Subcutaneous abdominal adipose tissue (tissue), 5 donors: ENCODE measurements around the gene SOX1.
A peak's percentile ranks its signal among the peaks of the same experiment; 100 is the strongest.

Source experiments
- H3K27ac ChIP-seq: one replicate; pipeline ENCODE4 v1.7.0; 2013; ENCODE audit warnings: low read depth, mild to moderate bottlenecking, inconsistent platforms, low read length, moderate library complexity
- H3K27me3 ChIP-seq, 5 donors: one replicate each; pipeline ENCODE4 v1.7.0; 2013; ENCODE audit warnings: low read length in 5 of 5, inconsistent platforms in 1 of 5; ENCODE audit not compliant: control insufficient read depth in 5 of 5, insufficient read depth in 4 of 5
- H3K36me3 ChIP-seq, 5 donors: one replicate each; pipeline ENCODE4 v1.7.0; 2013; ENCODE audit warnings: low read length in 5 of 5; ENCODE audit not compliant: control insufficient read depth in 5 of 5, insufficient read depth in 5 of 5
- H3K4me1 ChIP-seq, 5 donors: one replicate each; pipeline ENCODE4 v1.7.0; 2013; ENCODE audit warnings: low read length in 5 of 5, mild to moderate bottlenecking in 3 of 5, moderate library complexity in 1 of 5; ENCODE audit not compliant: control insufficient read depth in 5 of 5, insufficient read depth in 5 of 5
- H3K4me3 ChIP-seq, 5 donors: one replicate each; pipeline ENCODE4 v1.7.0; 2013; ENCODE audit warnings: low read length in 5 of 5, low read depth in 1 of 5
- H3K9ac ChIP-seq, 5 donors: one replicate each; pipeline ENCODE4 v1.7.0; 2013; ENCODE audit warnings: low read length in 5 of 5, mild to moderate bottlenecking in 4 of 5, moderate library complexity in 3 of 5
- H3K9me3 ChIP-seq, 5 donors: one replicate each; pipeline ENCODE4 v1.7.0; 2013; ENCODE audit warnings: low read length in 5 of 5; ENCODE audit not compliant: control insufficient read depth in 5 of 5
- donor health status: healthy.
- donor health status: healthy.
- donor health status: healthy.
- donor health status: healthy.
- donor health status: healthy.

SOX1 gene

DNA sequence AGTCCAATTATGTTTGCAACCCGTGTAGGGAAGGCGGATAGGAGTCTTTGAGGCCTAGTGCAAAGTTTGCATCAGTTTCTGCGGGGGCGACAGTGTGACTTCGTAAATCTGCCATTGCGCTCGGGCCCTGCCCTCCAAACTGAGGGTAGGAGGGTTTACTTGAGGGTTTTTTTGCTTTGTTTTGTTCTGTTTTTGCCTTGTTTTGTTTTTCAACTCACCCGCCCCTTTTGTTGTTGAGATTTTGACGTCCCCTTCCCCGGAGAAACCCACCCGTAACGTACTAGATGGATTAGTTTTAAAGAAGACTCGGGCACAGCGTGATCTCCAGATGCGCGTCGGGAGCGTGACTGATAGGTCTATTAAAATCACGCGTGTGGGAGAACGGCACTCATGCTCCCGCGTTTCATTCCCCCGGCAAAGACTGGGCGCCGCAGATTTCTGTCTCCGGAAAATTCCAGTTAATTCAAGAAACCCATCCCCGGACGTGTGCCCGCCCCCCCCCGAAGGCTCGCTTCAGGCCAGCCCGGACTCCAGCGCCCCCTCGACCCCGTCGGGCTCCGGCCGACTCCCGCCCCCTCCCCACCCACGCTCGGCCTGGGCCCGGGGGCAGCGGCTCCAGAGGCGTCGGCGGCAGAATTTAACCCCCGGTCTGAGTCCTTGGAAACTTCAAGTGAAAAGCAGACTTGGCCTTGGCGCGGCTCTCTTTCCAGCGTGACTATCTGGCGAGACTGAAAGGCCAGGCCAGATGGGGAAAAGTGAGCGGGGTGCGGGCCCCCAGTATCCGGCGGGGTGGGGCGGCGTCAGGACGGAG is 5.0 kb downstream of the SOX1 start:
- peaks cover 51 to 78% (median 64%) of the 10 kb centered on the region in 5 donors for H3K27me3 ChIP-seq
- H3K36me3 ChIP-seq = no peaks in the 10 kb centered on the region
- no peak overlapping the region for H3K9ac ChIP-seq
- no peak overlapping the region for H3K4me3 ChIP-seq
- no peak overlapping the region for H3K27ac ChIP-seq
- H3K4me1 ChIP-seq = peaks cover 0 to 32% (median 16%) of the 10 kb centered on the region in 5 donors
- H3K9me3 ChIP-seq = no peaks in the 10 kb centered on the region

DNA sequence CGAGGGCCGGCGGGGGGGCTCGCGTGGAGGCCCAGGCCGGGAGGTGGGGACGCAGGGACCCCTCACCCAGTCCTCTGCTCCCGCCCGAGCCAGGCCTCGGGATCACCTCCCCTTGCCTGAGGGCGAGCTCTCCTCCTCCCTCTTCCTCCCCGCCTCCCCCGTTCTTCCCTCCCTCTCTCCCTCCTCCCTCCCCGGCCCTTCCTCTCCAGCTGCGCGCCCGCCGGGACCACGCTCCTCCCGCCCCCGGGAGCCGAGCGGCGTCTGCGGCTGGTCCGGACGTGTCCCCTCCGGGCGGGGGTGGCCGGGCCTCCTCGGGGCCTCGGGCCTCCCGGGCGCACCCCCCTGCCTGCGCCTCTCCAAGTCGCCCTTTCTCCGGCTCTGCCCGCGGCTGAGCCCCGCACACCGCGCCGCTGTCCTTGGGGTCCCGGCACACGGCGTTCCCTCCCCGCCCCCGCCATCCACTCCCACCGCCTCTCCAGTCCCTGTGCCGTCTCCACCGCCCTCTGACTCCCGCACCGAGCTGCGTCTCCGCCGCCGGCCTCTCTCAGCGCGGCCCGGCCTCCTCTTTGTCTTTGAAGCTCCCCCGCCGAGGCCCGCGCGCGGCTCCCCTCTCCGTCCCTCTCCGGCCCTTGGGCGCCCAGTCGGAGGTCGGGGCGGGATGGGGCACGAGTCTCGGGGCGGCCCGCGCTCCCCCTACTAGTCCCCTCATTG is 5.7 kb downstream of the SOX1 start:
- peaks cover 0 to 27% (median 12%) of the 10 kb centered on the region in 5 donors for H3K4me1 ChIP-seq
- peaks cover 52 to 80% (median 63%) of the 10 kb centered on the region in 5 donors for H3K27me3 ChIP-seq
- no peak overlapping the region for H3K9ac ChIP-seq
- H3K36me3 ChIP-seq = no peaks in the 10 kb centered on the region
- no peaks in the 10 kb centered on the region for H3K9me3 ChIP-seq
- no peak overlapping the region for H3K27ac ChIP-seq
- H3K4me3 ChIP-seq = peak overlapping the region in 1 of 5 donors; percentile 22

DNA sequence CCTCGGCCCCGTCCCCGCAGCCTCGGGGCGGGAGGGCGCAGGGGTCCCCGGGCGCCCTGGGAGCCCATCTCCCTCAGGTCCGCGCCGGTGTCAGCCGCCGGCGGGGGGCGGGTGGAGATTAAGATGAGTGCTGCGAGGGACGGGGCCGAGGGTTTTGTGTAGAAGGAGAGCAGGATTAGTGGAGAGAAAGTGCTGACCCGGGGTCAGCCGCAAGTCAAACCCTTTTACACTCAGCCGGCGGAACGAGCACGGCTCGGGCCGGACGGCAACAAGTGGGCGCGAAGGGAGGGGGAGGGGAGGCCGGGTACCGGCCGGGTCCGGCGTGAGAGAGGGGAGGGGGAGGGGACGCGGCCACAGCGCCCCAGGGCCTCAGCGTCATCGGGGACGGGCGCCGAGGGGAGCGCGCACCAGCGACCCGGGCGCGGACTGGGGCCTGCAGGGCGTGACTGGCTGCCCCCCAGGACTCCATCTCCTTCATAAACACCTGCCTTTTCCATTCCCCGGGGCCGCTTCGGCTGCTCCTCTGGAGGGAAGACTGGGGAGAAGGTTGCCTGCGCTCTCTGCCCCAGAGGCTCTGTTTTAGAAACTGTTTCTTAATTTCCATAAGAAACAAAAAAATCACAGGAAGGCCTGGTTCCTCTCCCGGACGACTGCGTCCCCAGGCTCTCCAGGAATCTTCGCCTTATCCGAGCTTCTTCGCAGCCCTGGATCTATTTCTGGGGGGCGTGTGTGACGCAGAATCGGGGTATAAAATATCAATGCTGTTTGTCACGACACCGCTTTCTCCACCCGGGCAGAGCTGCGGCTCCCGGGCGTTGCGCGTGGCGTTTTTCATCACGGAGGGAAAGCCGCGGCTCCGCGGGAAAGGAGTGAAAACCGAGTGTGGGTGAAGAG is 6.5 kb downstream of the SOX1 start:
- no peak overlapping the region for H3K9ac ChIP-seq
- H3K27me3 ChIP-seq = peaks cover 60 to 88% (median 71%) of the 10 kb centered on the region in 5 donors
- no peak overlapping the region for H3K27ac ChIP-seq
- no peaks in the 10 kb centered on the region for H3K36me3 ChIP-seq
- no peaks in the 10 kb centered on the region for H3K9me3 ChIP-seq
- H3K4me1 ChIP-seq = peaks cover 0 to 25% (median 12%) of the 10 kb centered on the region in 5 donors
- H3K4me3 ChIP-seq = peak overlapping the region in 1 of 5 donors; percentile 29

DNA sequence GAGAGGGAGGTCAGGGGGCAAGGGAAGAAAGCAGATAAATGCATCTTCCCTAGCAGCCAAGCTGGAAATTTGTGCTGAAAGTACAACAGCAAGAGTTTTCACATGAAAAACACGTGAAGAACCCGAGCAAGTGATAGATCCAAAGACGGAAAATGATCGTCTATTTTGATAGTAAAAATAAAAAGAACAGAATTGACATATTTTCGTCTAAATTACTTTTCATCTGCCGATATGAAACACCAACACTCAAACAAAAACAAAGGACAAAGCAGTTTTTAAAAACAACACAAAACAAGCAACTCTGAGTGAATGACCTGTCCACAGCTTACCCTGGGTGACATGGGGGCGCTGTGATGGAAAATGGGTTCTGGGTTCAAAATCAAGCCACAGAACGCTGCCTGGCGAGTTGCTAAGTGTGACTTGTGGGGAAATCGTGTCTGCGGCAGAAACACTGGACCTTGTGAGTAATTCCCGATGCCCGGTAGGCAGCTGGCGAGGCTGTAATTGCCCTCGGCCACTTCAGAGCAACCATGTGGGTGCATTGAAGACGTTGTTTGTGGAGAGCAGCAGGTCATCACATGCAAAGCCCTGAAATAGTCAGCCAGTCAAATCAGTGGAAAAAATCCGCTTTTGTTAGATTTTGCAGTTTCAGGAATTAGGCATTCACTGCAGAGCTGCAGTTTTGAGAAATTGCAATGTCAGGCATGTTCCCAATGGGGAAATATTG is 7.4 kb downstream of the SOX1 start:
- peaks cover 57 to 86% (median 71%) of the 10 kb centered on the region in 5 donors for H3K27me3 ChIP-seq

DNA sequence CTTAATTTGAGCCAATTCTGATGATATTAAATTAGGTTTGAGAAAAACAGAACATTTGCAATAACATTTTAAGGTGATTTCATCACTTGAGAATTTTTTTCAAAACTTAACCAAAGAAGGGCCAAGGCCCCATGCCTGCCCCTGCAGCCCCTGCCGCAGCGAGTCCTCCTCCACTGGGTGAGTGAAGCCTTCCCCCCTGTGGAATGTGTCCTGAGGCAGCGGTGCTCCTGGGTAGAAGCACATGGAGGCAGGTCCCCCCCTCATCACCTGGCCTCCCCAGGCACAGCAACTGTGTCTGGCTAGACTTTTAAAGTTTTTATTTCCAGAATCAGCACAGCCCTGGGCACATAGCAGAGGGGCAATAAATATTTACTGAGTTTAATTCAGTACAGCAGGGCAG is 10.8 kb downstream of the SOX1 start:
- no peak overlapping the region for H3K9ac ChIP-seq
- peaks cover 0 to 3% (median under 1%) of the 10 kb centered on the region in 5 donors for H3K9me3 ChIP-seq
- H3K27me3 ChIP-seq = peaks cover 39 to 56% (median 53%) of the 10 kb centered on the region in 5 donors
- H3K4me1 ChIP-seq = peaks cover 4 to 22% (median 15%) of the 10 kb centered on the region in 5 donors
- no peak overlapping the region for H3K27ac ChIP-seq
- no peaks in the 10 kb centered on the region for H3K36me3 ChIP-seq
- no peak overlapping the region for H3K4me3 ChIP-seq

More for the DNA sequence above, 7.4 kb downstream of the SOX1 start:
- H3K27ac ChIP-seq = no peak overlapping the region
- no peaks in the 10 kb centered on the region for H3K9me3 ChIP-seq
- H3K4me3 ChIP-seq = no peak overlapping the region
- H3K9ac ChIP-seq = no peak overlapping the region
- no peaks in the 10 kb centered on the region for H3K36me3 ChIP-seq
- H3K4me1 ChIP-seq = peaks cover 0 to 20% (median 12%) of the 10 kb centered on the region in 5 donors

DNA sequence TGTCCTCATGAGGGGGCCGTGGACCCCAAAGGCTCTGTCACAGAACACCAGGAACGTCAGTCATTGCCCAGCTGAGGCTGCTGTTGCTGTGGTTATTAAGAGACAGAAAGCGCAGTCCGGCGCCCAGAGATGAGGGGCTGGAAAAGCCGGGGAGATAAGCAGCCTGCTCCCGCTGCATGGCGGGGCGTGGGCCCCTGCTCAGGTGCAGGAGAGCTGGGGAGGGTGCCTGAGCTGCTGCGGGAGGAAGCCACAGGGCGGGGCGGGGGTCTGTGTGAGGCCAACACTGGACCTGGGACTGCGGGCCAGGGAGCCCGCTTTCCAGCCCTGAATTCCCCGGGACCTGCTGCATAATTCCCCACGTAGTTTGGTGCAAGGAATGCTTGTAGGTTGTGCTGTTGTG is 11.3 kb downstream of the SOX1 start:
- H3K4me3 ChIP-seq = no peak overlapping the region

DNA sequence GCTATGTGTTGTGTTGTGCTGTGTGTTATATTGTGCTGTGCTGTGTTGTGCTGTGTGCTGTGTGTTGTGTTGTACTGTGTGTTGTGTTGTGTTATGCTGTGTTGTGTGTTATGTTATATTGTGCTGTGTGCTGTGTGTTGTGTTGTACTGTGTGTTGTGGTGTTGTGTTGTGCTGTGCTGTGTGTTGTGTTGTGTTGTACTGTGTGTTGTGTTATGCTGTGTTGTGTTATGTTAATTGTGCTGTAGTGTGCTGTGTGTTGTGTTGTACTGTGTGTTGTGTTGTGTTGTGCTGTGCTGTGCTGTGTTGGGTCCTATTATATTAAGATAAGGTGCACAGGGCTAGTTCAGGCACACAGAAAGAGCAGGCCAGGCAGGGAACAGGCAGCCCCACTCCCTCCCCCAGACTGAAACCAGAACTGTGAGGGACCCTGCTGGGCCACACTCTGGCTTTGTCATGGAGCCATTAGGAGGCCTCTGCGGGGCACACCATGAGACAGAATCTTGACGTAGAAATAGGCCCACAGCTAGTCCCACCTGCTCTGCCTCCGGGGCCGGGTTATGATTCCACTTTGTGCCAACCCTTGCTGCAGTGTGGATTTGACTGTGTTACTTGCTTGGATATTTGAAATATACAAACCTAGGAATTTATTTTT is 12.1 kb downstream of the SOX1 start:
- H3K27ac ChIP-seq = no peak overlapping the region
- peaks cover 6 to 13% (median 11%) of the 10 kb centered on the region in 5 donors for H3K9me3 ChIP-seq
- no peak overlapping the region for H3K9ac ChIP-seq
- H3K27me3 ChIP-seq = peaks cover 33 to 45% (median 44%) of the 10 kb centered on the region in 5 donors
- no peak overlapping the region for H3K4me3 ChIP-seq
- peaks cover 4 to 10% (median 7%) of the 10 kb centered on the region in 5 donors for H3K4me1 ChIP-seq
- no peaks in the 10 kb centered on the region for H3K36me3 ChIP-seq

More for the DNA sequence above, 11.3 kb downstream of the SOX1 start:
- Histone ChIP-seq H3K9me3 (peaks cover 0 to 6% (median 3%) of the 10 kb centered on the region in 5 donors), H3K36me3 (no peaks in the 10 kb centered on the region), H3K9ac (no peak overlapping the region), H3K27me3 (peaks cover 39 to 52% (median 51%) of the 10 kb centered on the region in 5 donors), H3K27ac (no peak overlapping the region), H3K4me1 (peaks cover 4 to 17% (median 13%) of the 10 kb centered on the region in 5 donors)

DNA sequence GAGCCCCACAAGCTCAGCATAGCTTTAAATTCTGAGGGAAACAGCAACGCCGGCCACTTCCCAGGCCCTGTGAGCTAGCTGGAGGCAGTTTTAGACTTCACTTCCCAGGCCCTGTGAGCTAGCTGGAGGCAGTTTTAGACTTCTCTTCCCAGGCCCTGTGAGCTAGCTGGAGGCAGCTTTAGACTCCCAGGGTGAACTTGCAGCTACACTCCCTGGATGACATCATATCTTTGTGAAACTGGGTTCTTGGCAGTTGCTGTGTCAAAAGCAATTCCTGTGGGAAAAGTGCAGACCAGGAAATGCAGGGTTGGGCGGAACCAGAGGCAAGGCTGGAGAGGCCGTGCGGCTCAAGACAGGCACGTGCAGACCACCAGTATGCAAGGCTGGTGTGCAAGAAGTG is 12.7 kb downstream of the SOX1 start:
- peaks cover 26 to 38% (median 37%) of the 10 kb centered on the region in 5 donors for H3K27me3 ChIP-seq
- no peaks in the 10 kb centered on the region for H3K36me3 ChIP-seq

More for the DNA sequence above, 12.7 kb downstream of the SOX1 start:
- Histone ChIP-seq H3K9me3 (peaks cover 6 to 20% (median 17%) of the 10 kb centered on the region in 5 donors), H3K9ac (no peak overlapping the region), H3K4me3 (no peak overlapping the region), H3K27ac (no peak overlapping the region), H3K4me1 (peaks cover 4 to 8% (median 6%) of the 10 kb centered on the region in 5 donors)
